ENCODE data around the gene MEGF11.

MEGF11 gene

DNA sequence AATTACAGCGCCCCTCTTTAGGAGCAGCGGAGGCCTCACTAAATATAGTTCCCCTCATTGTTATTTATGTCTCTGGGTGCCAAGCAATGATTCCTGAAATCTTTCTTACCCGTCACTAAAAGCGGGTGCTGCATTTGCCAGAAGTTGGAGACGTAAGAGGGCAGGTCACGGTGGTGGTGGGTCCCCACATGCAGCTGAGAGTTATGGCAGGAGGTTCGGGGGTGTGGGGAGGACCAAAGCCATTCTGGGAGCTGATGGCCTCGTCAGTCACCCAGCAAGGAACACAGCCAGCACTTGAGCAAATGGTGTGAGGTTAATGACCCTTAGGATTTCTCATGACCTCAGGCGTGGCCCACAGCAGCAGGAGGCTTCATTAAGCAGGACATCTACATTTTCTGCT, 255.1 kb downstream of the MEGF11 start:
- ChIA-PET POLR2A (no interaction called here), CTCF (interaction anchor here (0.7 kb wide), 1 partner anchor 25 kb away, joined by 3 read pairs; no protein-coding TSS in a partner anchor)
- TF ChIP-seq ZNF112 (tag by site-specific recombination; IDR thresholded peaks at IDR 0.05): no peak
- TF ChIP-seq ZNF558 (tag by site-specific recombination; IDR thresholded peaks at IDR 0.05): no peak
- no peak for TF ChIP-seq ZNF670 (tag by site-specific recombination; IDR thresholded peaks at IDR 0.05; ENCODE audit: low read depth)
- TF ChIP-seq, protein P1, sequence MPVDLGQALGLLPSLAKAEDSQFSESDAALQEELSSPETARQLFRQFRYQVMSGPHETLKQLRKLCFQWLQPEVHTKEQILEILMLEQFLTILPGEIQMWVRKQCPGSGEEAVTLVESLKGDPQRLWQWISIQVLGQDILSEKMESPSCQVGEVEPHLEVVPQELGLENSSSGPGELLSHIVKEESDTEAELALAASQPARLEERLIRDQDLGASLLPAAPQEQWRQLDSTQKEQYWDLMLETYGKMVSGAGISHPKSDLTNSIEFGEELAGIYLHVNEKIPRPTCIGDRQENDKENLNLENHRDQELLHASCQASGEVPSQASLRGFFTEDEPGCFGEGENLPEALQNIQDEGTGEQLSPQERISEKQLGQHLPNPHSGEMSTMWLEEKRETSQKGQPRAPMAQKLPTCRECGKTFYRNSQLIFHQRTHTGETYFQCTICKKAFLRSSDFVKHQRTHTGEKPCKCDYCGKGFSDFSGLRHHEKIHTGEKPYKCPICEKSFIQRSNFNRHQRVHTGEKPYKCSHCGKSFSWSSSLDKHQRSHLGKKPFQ (tag by site-specific recombination; IDR thresholded peaks at IDR 0.05): no peak
- TF ChIP-seq BCL11A (tag by site-specific recombination; IDR thresholded peaks at IDR 0.05; ENCODE audit: low read depth): no peak
- TF ChIP-seq REST (tag by site-specific recombination; IDR thresholded peaks at IDR 0.05): no peak
- no peak for TF ChIP-seq YY1 (tag by site-specific recombination; IDR thresholded peaks at IDR 0.05)
- no peak for TF ChIP-seq ZNF16 (tag by site-specific recombination; IDR thresholded peaks at IDR 0.05; ENCODE audit: low read depth)
- no peak for TF ChIP-seq ZBTB7A (tag by site-specific recombination; IDR thresholded peaks at IDR 0.05; ENCODE audit: low read depth)
- TF ChIP-seq ZNF707 (tag by site-specific recombination; IDR thresholded peaks at IDR 0.05): no peak
- TF ChIP-seq ZNF366 (tag by site-specific recombination; conservative IDR thresholded peaks at IDR 0.05): no peak
- TF ChIP-seq ZNF148 (tag by site-specific recombination; IDR thresholded peaks at IDR 0.05; ENCODE audit: borderline replicate concordance): no peak
- no peak for TF ChIP-seq ZNF571 (tag by site-specific recombination; IDR thresholded peaks at IDR 0.05)
- no peak for TF ChIP-seq ZBTB1 (tag by site-specific recombination; IDR thresholded peaks at IDR 0.05)
- no peak for TF ChIP-seq ZNF221 (tag by site-specific recombination; IDR thresholded peaks at IDR 0.05; ENCODE audit: borderline replicate concordance)
- TF ChIP-seq ZNF747 (tag by site-specific recombination; IDR thresholded peaks at IDR 0.05): no peak
- TF ChIP-seq ZFP41 (tag by site-specific recombination; IDR thresholded peaks at IDR 0.05; ENCODE audit: borderline replicate concordance): no peak
- TF ChIP-seq ZNF394 (tag by site-specific recombination; IDR thresholded peaks at IDR 0.05; ENCODE audit: borderline replicate concordance): no peak
- TF ChIP-seq, protein P2, sequence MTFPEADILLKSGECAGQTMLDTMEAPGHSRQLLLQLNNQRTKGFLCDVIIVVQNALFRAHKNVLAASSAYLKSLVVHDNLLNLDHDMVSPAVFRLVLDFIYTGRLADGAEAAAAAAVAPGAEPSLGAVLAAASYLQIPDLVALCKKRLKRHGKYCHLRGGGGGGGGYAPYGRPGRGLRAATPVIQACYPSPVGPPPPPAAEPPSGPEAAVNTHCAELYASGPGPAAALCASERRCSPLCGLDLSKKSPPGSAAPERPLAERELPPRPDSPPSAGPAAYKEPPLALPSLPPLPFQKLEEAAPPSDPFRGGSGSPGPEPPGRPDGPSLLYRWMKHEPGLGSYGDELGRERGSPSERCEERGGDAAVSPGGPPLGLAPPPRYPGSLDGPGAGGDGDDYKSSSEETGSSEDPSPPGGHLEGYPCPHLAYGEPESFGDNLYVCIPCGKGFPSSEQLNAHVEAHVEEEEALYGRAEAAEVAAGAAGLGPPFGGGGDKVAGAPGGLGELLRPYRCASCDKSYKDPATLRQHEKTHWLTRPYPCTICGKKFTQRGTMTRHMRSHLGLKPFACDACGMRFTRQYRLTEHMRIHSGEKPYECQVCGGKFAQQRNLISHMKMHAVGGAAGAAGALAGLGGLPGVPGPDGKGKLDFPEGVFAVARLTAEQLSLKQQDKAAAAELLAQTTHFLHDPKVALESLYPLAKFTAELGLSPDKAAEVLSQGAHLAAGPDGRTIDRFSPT (tag by site-specific recombination; IDR thresholded peaks at IDR 0.05): no peak
- no peak for TF ChIP-seq ZNF174 (tag by site-specific recombination; IDR thresholded peaks at IDR 0.05)

More for the DNA sequence above, 255.1 kb downstream of the MEGF11 start:
- H3K4me1 ChIP-seq (ENCODE audit: control insufficient read depth, insufficient read depth, low read length): no peaks in the 10 kb centered on the region
- no peak overlapping the region for H3K4me3 ChIP-seq (ENCODE audit: low read depth, low read length)
- no peak overlapping the region for H3K27ac ChIP-seq (ENCODE audit: extremely low read depth, low read depth, low read length)
- H3K36me3 ChIP-seq (ENCODE audit: control insufficient read depth in 2 of 2, insufficient read depth in 1 of 2, low read length in 2 of 2): no peaks in the 10 kb centered on the region
- H3K9me3 ChIP-seq (ENCODE audit: control insufficient read depth, insufficient read depth, low read depth, low read length): no peaks in the 10 kb centered on the region
